Anterior cingulate cortex (tissue), 58 donors: ENCODE results near the gene ARHGEF10L.
"Not testable (repeated sequence)": the region's sequence is repeated elsewhere in the genome, so short reads cannot be mapped to it uniquely, and the experiment has no call there.

Experiments
- DNase-seq, 58 donors: peaks; one replicate each; lab custom pipeline; 2025; lab: John Stamatoyannopoulos, UW

The ARHGEF10L gene

DNA sequence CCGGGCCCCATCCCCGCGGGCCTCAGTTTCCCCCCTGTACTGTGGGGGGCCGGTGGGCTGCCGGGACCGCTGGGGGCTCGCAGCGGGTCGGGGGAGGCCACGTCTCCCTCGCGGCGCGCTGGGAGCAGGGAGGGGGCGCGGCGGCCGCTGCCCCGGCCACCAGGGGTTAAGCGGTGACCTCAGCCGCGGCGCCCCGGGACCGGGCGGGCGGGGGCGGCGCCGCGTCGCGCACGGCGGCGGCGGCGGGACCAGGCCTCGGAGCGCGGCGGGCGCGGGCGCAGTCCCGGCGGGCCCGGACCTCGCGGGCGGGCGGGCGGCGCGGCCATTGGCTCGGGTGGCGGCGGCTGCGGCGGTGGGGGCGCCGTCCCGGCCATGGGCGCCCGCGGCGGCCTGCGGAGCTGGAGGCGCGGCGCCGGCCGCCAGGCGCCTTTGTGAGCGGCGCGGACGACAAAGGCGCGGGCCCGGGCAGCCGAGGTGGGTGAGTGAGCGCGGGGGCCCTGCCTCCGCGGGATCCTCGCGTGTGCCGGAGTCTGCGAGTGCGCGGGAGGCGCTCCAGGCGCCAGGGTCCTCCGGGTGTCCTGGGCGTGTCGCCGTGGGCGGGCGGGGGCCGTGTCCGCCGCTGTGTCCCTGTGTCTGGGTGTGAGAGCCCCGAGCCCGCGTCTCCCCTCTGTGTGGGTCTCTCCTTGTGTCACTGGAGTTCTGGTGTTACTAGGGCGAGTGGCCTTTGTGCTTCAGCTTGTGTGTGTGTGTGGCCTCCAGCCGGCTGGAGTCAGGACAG is at the start of gene ARHGEF10L:
Gene ARHGEF10L, plus strand, starts transcription at position 222 of the 778 bp plus-strand sequence. CDS start 40,898 bp downstream, outside the sequence.
- DNase-seq = peak in 14 of 58 donors; percentile 11 to 55 (median 37)

DNA sequence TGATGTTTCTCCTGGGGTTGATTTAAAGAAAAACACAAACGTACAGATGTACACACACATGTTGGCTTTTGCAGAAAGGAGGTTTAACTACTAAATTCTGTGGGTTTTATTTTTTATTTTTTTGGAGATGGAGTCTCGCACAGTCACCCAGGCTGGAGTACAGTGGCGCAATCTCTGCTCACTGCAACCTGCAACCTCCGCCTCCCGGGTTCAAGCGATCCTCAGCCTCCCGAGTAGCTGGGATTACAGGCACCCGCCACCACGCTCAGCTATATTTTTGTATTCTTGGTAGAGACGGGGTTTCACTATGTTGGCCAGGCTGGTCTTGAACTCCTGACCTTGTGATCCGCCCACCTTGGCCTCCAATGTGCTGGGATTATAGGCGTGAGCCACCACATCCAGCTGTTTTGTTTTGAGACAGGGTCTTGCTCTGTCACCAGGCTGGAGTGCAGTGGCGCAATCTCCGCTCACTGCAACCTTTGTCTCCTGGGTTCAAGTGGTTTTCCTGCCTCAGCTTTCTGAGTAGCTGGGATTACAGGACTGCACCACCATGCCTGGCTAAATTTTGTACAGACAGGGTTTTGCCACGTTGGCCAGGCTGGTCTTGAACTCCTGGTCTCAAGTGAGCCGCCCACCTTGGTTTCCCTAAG is 49.6 kb upstream of the ARHGEF10L start:
- not testable (repeated sequence) for DNase-seq

DNA sequence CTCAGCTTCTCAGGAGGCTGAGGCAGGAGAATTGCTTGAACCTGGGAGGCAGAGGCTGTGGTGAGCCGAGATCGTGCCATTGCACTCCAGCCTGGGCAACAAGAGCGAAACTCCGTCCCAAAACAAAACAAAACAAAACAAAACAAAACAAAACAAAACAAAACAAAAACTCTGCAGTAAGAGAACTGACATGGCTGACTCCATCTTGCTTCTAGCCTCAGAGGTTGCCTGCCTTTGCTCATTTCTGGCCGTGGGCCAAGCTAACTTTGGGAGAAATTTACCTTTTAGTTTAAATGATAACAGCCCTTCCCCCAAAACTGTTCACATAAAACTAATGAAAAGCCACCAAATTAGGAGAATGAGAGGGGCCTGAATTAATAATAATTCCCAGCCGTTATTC is 48.8 kb upstream of the ARHGEF10L start:
- DNase-seq = not testable (repeated sequence)

GRCh38 chr1:17494114-17494729 is 45.3 kb upstream of the ARHGEF10L start:
- DNase-seq = peak in 45 of 58 donors; percentile 2 to 73 (median 18)

DNA sequence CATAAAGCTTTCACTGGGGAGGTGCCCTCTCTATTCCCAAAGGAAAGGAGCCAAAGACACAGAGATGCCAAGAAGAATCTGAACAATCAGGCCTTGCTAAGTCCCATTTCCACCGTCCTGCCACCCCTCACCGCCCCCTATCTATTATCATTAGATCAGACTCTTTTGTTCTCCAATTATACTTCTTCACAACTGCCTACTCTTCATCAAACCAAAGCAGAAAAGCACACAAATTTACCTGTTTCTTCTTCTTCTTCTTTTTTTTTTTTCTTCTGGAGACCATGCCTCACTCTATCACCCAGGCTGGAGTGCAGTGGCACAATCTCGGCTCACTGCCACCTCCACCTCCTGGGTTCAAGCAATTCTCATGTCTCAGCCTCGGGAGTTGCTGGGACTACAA is 43.1 kb upstream of the ARHGEF10L start:
- no peak for DNase-seq

DNA sequence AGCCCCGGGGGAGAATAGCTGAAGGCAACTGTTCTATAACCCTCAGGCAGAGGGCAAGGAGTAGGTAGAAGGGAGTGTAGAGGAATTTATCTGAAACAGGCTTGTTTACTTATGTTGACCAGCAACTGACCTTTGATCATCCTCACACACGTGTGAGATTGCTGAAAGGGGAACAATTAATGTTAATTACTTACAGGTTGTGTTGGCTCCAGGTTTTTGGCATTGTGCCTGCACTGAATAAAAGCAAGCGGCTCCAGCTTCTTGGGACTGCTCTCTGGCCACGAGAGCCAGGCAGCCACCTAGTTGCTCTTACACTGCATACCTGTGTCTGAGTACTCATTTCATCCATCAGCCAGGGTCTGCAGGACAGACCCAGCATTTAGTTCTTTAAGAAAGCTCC is 41.3 kb upstream of the ARHGEF10L start:
- DNase-seq = no peak

DNA sequence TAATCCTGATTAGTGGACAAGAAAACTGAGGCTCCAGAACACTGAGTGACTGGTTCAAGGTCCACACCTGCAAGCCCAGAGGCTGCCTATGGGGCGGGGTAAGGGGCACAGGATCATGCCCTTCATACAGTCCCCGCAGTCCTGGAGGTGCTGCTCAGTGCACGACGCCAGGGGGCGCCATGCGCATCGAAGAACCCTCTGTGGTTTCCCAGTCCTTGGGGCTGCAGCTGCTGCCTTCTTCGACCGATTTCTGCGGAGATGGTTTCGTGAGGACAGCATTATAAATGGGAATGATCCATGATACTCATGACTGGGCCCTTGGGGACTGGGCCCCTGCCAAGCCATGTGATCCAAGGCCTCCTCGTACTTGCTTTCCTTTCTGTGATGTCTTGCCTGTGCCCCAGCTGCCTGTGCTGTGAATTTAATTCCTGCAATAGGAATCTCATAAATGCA is 37.1 kb upstream of the ARHGEF10L start:
- DNase-seq = peak in 56 of 58 donors; percentile 13 to 91 (median 59)

- DNase-seq = no peak
Measured at GRCh38 chr1:17503146-17503545, 36.4 kb upstream of the ARHGEF10L start.

DNA sequence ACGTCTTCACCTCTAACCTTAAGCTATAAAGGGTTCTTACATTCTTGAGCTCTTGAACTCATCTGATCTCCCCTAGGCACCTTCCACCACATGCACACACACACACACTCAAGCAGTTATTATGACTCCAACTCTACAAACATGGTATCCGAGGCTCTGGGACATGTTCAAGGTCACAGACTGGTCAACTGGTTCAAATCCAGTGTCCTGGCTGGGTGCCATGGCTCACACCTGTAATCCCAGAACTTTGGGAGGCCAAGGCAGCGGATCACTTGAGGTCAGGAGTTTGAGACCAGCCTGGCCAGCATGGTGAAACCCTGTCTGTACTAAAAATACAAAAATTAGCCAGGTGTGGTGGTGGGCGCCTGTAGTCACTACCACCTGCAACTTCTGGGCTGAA is 32.3 kb upstream of the ARHGEF10L start:
- not testable (repeated sequence) for DNase-seq

GRCh38 chr1:17507915-17508314 is 31.6 kb upstream of the ARHGEF10L start:
- no peak for DNase-seq

GRCh38 chr1:17509363-17509762 is 30.1 kb upstream of the ARHGEF10L start:
- no peak for DNase-seq

- DNase-seq = no peak
Measured at GRCh38 chr1:17510138-17510537, 29.4 kb upstream of the ARHGEF10L start.

GRCh38 chr1:17511188-17511587 is 28.3 kb upstream of the ARHGEF10L start:
- DNase-seq = no peak

DNA sequence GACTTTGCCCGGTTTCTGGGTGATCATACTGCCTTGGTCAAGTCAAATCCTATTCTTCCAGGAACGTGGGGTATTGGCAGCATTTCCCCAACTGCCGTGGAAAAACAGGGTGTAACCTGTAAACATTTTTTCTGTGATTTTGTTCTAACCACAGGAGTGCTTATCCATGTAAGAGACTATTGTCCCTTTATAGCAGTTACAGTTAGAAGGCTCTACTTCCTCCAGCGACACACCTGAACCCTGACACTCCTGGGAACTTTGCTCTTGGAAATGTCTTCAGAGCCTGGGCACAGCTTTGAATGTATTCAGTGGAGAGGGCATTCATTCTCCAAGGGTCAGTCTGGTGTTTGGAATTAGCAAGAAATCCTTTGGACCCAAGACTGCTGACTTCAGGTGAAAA is 26.4 kb upstream of the ARHGEF10L start:
- DNase-seq = no peak

DNA sequence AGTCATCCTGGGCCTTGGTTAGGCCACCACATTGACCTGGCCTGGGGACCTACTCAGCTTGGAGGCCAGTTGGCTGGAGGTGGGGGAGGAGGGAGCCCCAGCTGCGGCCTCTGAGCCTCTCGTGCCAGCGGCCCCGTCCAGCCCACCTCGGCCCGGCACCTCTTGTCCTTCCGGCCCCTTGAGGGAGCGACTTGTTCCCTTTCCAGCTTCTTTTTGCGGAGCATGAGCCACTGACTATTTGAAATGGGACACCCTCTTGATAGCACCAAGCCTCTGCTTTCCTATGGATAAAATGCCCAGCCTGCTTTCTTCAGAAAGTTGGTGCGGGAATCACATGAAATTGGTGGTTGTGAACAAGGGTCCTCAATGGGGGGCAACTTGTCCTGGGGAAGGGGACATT is 24.7 kb upstream of the ARHGEF10L start:
- no peak for DNase-seq

DNA sequence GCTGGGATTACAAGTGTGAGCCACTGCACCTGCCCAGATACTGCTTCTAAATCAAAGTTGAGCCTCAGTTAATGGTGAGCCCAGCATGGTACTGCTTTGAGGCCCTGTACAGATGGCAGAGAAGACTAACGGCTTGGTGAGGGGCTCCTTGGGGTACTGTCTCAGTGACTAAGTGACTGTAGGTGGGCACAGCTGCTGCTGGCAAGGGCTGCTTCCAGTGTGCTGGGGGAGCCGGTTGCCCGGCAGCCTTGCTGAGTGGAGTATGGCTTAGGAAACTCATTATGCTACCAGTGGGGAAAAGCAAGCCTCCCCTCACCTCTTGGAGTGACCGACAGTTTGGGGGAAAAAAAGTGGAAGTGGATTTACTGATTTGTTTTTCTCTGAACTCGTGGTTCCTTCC is 23.6 kb upstream of the ARHGEF10L start:
- DNase-seq = no peak

- DNase-seq = no peak
Measured at GRCh38 chr1:17516303-17517214, 22.9 kb upstream of the ARHGEF10L start.

DNA sequence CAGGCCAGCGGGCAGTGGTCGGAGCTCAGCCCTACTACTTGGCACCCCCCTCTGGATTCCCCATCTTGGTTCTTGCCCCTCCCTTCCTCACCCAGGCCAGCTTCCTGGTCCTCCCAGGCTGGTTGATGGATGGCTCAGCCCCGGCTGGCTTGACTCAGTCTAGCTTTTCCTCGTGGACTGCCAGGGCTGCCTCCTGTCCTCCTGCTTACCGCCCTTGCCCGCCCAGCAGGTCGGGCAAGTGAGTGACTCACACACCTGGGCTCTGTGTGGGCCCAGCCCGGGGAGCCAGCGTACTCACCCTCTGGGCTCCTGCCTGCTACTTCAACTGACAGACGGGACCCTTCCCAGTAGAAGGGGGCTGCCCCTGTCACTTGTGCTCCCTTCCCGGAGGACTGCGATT is 19.5 kb upstream of the ARHGEF10L start:
- DNase-seq = no peak

DNA sequence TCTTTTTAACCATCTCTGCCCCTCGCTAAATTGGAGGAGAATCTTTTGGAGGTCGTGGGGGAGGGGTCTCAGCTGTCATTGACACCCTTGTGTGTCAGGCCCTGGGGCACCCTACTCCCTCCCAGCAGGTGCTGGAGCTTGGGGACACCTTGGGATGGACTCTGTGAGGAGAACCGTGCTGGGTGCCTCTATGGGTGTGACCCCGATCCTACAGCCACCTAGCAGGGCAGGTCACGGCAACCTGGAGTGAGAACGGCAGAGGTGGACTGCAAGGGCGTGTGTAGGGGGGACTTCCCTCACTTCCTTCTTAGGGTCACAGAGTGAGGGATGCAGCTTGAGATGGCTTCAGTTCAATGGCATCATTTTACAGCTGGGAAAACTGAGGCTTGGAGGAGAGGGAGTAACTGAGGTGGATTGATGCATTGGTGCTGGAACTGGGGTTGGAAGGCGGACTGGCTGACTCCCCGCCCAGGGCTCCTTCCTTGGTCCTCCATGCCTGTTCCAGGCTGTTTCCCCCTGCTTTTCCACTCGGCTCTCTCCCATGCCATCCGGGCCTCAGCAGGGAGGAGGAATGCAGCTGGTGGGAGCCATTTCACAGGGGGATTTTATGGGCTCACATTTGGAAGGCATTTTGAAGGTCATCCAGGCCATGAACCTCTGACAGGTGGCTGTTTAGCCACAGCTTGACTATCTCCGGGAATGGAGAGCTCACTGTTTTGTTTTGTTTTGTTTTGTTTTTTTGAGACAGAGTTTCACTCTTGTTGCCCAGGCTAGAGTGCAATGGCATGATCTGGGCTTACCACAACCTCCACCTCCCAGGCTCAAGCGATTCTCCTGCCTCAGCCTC is 18.8 kb upstream of the ARHGEF10L start:
- DNase-seq = no peak
